ENCODE data around the gene CACNB4.

GRCh38 chr2:151849413-151850010, 249.3 kb downstream of the CACNB4 start:
- no peak for TF ChIP-seq CTCF (conservative IDR thresholded peaks at IDR 0.05; ENCODE audit: low read depth, low read length)
- TF ChIP-seq EZH2 (IDR thresholded peaks at IDR 0.05; ENCODE audit: borderline replicate concordance, low read depth, low read length, poor library complexity, severe bottlenecking) = no peak

Measured in A673 (cell line).